GM21423 (cell line): ENCODE data around the gene POU2F1.
"Not testable (repeated sequence)": the region's sequence is repeated elsewhere in the genome, so short reads cannot be mapped to it uniquely, and the experiment has no call there.

Experiments used
- ATAC-seq: cut with Tn5 transposase; IDR thresholded peaks from one replicate; pipeline ENCODE4 v1.9.1; 2021; ENCODE audit warnings: mild to moderate bottlenecking, moderate library complexity; ENCODE audit not compliant: unreplicated experiment

POU2F1 gene

DNA sequence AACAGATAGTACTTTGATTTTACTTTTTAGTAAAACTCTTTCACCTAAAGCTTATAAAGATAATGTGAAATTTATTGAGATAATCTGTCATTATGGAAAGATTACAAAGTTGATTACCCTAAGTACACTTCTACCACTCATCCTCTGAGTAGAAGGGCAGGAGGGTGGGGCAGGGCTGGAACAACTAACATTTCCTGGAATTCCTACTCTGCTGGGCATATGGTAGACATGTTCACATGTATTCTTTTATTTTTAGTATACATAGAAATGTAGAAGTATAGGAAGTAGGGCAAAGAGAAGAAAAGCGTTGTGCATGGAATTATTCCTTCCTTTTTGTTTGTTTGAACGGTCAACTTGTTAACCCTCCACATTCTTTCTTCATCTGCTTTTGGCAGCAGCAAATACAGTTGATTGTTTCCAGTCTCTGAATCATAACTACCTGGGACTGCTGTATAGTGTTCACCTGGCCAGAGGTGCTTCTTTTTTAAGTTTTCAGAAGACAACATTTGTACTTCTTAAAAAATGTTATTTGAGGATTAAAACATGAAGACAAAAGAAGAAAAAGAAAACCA, 85.1 kb downstream of the POU2F1 start:
- no peak for ATAC-seq

DNA sequence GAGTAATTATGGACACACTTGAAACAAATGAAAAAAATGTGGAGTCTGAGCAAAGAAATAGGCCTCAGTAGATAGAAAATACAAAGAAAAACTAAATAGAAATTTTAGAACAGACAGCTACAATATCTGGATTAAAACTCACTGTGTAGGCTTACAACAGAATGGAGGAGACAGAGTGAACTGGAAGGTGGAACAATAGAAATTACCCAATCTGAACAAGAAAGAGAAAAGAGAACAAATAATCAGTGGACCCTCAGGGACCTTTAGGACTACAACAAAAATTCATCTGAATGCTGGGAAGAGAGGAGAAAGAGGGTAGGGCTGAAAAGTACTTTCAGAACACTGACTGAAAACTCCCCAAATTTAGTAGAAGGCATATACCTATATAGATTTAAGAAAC, 90.0 kb downstream of the POU2F1 start:
- ATAC-seq = no peak

DNA sequence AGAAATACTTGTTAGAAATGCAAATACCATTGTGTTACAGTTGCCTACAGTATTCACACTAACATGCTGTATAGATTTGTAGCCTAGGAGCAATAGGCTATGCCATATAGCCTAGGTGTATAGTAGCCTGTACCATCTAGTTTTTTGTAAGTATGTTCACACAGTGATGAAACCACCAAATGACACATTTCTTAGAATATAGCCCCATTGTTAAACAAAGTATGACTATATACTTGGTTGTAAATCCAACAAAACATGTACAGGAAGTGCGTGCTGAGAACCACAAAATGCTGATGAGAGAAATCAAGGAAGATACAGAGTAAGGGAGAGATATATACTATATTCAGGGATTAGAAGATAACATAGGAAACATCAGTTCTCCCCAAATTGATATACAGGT, 92.2 kb downstream of the POU2F1 start:
- no peak for ATAC-seq

DNA sequence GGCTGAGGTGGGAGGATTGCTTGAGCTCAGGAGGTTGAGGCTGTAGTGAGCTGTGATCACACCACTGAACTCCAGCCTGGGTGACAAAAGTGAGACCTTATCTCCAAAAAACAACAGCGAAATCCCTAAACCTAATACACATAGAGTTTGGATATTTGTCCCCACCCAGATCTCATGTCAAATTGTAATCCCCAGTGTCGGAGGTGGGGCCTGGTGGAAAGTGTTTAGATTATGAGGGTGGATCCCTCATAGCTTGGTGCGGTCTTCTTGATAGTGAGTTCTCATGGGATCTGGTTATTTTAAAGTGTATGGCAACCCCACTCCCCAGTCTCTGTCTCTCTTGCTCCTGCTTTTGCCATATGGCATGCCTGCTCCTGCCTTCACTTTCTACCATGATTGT, 94.0 kb downstream of the POU2F1 start:
- ATAC-seq = no peak

DNA sequence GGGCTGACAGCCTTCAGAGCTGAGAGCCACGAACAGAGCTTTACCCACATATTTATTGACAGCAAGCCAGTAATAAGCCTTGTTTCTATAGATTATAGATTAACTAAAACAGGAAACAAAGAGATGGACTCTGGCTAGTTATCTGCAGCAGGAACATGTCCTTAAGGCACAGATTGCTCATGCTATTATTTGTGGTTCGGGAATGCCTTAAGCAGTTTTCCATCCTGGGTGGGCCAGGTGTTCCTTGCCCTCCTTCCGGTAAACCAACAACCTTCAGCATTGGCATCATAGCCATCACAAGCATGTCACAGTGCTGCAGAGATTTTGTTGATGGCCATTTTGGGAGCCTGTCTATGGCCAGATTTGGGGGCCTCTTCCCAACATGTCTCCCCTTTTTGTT, 96.8 kb downstream of the POU2F1 start:
- no peak for ATAC-seq

DNA sequence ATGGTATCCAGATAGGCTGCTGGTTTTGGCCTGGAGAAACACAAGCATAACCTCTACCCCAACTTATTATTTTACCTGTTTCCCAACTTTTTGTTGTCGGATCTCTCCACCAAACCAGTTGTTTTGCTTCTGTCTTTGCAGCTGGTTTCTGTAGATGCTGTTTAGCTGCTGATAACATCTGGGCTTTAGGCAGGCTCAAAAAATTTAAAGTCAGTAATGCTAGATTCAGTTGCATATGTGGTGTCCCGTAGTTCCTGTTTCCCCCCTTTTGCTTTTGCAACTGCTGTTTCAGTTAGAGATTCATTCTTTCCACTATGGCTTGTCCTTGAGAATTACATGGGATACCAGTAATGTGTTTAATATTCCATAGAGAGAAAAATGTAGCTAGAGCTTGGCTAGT, 98.5 kb downstream of the POU2F1 start:
- not testable (repeated sequence) for ATAC-seq

DNA sequence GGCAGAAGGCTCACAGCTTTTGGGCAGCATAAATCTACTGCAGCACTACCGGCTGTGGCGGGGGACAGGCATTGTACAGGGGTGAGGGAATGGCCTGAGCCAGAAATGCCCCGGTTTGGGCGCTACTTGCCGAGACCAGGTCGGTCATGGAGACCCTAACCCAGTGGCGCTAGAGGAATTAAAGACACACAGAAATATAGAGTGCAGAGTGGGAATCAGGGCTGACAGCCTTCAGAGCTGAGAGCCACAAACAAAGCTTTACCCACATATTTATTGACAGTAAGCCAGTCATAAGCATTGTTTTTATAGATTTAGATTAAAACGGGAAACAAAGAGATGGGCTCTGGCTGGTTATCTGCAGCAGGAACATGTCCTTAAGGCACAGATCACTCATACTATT, 101.8 kb downstream of the POU2F1 start:
- ATAC-seq = no peak

DNA sequence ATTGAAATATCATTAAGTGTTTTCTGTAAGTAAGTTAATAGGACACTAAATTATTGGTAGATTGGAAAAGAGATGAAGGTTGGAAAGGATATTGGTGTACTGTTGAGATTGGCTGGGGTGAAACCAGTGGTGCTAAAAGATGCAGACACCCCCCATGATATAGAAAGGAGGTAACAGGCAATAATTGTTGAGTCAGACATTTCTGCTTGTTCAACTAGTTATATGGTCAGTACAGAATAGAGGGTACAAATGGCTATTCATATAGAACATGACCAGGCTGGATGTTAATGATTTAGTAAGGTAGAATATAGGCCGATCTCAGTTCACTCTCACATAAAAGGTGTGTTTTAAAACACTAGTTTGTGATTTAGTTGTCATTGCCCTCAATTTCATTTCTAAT, 104.5 kb downstream of the POU2F1 start:
- ATAC-seq = no peak

DNA sequence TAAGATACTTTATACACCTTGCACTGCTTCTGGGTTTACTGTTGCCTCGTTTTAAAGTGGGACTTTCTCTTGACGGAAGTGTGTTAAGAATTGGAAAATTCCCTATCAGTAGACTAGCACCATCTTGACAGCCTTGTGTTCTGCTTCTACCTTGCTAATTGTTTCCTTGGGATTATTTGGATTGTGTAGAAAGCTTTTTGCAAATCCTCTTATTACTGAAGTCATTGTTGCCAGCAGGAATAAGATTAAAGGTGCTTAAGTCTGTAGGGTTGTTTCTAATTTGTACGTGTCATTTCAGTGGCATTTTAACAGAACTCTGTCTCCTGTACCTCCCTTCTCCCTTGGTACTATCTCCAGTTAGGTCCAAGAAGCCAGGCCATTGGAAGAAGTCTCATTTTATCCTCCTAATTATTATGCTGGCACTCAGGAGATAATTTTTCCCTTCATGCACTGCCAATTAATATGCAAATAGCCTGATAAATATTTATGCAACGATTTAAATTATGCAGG, 107.7 kb downstream of the POU2F1 start:
- no peak for ATAC-seq

DNA sequence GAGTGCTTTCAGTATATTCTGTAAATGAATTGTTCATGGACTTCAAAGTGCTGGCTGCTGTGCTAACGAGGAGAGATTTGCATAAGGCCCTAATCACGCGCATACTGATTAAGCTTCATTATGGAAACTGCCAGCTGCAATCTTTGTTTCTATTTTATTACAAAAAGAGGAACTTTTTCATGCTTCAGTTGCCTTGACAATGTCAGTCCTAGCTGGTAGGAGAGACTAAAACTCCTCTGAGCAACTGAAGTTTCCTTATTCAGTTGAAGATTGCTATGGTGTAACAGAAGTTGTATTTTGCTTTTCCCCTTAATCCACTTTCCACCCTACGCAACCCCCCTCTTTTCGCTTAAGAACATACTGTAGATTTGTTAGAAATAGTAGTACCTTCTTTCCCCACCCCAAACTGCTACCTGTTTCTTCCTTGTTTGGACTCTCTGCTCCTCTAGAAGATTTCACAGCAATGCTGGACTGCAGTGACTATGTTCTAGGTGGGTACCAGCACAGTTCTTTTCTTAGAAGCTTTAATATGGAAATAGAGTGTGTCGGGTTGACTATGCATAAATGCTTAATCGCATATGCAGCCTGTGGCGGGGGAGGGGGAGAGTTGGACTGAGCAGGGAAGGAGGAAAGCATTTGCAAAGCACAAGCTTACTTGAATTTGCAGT, 108.3 kb downstream of the POU2F1 start:
- peak; percentile 70 for ATAC-seq

DNA sequence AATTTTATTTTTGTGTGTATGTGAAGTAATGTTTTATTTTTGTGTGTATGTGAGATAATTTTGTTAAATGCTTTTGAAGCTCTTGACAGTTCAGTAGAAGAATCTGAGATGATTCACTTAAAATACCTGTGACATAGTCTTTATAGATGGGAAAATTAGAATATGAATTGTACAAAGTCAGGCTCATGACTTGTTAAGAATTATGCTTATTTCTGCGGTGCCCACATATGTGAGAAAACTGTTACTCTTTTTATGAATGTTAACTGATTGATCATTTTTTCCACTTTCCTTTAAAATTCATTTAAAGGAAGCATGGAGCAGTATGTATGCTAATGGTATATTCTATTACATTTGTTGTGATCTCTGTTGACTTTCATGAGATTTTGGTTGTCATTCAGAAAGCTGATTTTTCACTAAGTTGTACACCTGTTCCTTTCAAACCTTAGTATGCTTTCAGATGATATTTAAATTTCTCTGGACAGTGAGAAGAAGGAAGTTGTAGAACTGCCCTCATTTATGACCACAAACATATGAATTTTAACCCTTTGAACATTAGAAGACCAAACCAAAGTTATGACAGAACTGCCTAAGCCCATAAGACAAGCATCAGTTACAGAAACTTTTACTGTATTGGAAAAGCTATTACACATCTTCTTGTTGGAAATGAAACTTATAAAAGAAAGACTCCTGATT, 110.1 kb downstream of the POU2F1 start:
- ATAC-seq = peak; percentile 29

DNA sequence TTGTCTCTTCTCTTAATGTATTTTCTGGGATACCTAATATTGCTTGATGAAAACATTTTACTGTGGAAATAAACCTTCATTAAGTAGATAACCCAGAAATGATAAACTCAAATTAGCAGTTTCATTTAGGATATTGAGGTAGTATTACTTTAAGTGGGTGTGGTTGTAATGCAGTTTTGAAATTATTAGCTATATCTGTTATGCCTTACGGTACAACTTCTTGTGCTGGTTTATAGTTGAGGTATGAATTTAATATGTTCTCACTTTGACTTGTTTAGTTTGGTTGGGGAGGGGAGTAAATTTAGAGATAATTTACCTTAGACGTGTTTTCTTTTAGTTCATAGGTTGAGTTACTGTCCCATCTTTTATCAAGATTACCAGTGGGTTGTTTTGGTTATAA, 111.0 kb downstream of the POU2F1 start:
- no peak for ATAC-seq

DNA sequence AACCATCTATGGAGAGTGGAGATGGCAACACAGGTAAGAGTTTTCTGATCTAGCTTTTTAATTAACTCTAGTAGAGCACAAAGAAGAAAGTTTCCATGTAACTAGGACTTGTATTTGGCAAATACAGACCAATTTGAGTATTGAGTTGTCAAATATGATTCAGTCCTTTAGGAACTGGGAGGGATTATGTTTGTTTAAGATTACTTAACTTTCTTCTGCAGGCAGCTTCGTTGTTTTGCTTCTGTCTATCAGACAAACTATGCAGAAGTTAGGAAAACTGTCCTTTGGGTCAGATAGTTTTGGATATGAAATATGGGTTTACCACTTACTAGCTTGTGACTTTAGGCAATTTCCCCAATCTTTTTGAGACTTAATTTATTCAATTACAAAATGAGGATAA, 111.8 kb downstream of the POU2F1 start:
- no peak for ATAC-seq

DNA sequence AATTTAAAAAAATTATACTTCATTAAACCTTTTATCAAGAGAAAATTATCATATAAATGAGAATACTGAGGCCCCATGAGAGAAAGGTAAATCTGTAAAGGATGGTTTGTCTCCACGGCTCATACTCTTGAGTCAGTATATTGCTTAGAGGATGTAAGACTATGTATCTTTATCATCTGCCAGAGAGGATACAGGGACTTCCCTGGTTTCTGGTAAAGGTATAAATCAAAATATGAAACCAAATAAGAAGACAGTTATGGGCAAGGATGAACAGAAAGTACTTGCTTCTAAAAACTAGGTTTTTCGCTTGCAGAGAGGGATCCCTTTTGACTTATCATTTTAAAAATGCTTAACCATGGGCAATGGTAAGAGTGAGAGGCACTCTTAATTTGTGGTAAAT, 112.4 kb downstream of the POU2F1 start:
- ATAC-seq = no peak

DNA sequence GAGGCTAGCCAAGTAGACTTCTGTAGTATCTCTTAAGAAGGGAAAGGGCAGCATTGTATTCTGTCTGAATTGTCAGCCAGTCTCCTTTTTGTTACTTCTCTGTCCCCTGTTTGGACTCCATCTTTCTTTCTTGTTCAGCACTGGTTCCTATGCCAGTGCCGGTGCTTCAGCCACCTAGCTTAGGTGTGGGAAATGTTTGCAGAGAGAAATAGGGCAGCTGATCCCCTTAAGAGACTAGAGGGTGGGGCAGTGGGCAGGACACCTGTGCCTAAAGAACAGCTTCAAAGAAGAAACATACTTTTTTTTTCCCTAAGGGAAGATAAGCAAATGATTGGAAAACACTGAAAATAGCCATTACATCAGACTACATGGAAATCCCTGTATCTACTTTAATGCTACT, 113.0 kb downstream of the POU2F1 start:
- no peak for ATAC-seq

DNA sequence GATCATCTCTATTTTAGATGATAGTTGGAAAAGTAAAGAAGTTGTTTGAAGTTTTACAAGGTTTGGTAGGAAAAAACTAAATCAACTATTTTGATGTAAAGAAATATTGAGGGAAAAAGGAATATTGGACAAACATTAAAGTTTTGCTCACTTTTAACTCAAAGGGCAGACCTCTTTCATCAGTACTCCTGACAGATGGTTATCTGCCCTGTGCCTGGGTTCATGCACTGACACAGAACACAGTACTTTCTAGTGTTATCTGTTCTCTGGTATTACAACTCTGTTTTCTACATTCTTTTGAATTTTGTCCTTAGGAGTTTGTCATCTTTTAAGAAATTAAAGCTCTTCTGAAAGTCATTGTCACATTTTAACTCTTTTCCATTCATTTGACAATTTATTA, 118.7 kb downstream of the POU2F1 start:
- no peak for ATAC-seq

DNA sequence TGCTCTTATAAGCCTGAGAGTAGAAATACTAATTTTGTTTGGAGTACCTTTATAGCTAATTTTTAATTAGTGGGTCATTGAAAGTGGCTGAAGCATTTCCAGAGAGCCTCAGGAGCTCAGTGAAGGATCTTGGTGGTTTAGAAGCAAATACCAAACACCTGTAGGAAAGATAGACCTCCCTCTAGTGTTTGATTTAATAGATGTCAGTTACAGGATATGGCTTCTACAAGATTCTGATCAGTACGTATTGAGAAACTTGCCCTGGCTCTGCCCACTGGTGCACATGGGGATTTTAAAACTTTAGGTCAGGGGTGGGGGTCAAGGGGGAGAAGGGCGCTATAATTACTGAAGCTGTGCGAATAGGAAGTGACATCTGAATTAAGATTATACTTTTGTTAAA, 122.2 kb downstream of the POU2F1 start:
- peak; percentile 72 for ATAC-seq

DNA sequence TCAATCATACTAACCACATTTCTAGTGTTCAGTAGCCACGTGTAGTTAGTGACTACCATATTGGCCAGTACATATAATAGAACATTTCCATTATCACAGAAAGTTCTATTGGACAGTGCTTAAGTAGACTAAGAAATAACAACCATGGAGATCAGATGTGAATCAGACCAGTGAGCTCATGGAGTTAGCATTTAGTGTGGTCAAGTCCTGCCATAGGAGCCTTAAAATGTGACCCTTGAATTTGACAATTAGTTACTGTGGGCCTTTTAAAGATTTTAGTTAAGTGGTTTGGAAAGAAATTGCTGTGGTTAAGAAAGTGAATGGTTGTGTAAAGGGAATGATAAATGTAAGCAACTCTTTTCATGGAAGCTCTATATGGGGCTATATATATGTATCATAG, 123.4 kb downstream of the POU2F1 start:
- ATAC-seq = no peak

DNA sequence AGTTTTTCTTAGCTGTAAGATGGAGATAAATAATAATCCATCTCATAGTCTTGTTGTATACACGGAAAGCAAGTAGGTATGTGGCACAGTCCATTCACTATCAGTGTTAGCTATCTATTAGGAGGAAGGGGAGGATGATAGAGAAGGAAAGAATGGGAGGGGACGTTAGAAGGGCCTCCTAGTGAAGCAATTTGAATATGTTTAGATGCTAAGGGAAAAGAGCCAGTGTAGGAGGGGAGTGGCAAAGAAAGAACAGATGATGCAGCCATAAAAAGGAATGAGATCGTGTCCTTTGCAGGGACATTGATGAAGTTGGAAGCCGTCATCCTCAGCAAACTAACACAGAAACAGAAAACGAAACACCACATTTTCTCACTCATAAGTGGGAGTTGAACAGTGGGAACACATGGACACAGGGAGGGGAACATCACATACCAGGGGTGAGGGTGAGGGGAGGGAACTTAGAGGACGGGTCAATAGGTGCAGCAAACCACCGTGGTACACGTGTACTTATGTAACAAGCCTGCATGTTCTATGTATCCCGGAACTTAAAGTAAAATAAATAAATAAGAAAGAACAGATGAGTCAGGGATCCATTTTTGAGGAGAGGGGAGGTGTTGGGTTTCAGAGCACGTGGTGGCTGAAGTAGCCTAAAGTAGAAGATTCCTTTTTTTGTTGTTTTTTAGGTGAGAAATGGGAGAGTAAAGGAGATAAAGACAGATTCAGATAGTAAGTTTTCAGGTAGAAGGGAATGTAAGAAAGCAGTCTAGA, 124.1 kb downstream of the POU2F1 start:
- no peak for ATAC-seq

DNA sequence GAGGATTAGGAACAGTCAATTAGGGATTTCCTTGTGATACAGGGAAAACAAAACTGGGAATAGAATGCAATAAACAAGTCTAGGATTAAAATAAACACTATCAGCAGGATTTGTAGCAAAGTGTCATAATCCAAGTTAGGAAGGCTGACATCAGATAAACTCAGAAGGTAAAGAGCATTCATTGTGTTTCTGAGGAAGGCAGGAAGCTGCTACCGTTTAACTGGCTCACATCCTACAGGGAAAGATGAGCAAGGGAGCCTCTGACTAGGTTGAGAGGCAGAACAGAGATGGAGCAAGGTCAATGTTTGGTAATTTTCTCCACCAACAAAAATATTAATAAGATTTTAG, 124.7 kb downstream of the POU2F1 start:
- no peak for ATAC-seq

DNA sequence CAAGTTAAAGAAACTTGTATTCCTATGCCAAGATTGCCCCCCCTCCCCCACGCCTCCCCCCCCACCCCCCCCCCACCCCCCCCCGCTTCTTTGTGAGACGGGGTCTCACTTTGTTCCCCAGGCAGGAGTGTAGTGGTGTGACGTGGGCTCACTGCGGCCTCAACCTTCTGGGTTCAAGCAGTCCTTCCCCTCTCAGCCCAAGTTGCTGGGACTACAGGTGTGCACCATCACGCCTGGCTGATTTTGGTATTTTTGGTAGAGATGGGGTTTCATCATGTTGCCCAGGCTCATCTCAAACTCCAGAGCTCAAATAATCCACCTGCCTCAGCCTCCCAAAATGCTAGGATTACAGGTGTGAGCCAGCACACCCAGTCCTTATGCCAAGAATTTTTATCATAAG, 136.6 kb downstream of the POU2F1 start:
- no peak for ATAC-seq

DNA sequence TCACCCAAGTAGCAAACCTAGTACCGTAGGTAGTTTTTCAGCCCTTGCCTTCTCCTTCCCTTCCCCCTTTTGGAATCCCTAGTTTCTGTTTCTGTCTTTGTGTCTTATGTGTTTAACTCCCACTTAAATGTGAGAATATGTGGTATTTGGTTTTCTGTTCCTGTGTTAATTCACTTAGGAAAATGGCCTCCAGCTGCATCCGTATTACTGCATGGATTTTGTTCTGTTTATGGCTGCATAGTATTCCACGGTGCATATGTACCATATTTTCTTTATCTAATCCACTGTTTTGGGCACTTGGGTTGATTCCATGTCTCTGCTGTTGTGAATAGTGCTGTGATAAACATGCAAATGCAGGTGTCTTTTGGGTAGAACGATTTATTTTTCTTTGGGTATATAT, 138.6 kb downstream of the POU2F1 start:
- no peak for ATAC-seq
